HEK293T (cell line): Measurements from ENCODE around the gene DCAF11.

Source experiments
- CTCF ChIA-PET: fragments of 350-600 bp; formaldehyde crosslinking; extraction: SDS; loops from one replicate; lab custom pipeline; 2021; ENCODE audit warnings: antibody characterized with exemption, inconsistent platforms; lab: Yijun Ruan, JAX
- POLR2A ChIA-PET: fragments of 350-600 bp; formaldehyde crosslinking; extraction: SDS; loops from one replicate; lab custom pipeline; 2020; ENCODE audit warnings: antibody characterized with exemption, inconsistent platforms; lab: Yijun Ruan, JAX
- DNase-seq: peaks from one replicate; pipeline ENCODE4 v3.0.0; 2012; ENCODE audit warnings: mixed read lengths; ENCODE audit errors: extremely low spot score
- ARNT ChIP-seq: fragments of 450-650 bp; IDR thresholded peaks from 2 replicates; pipeline ENCODE4 v1.6.1; 2017; ENCODE audit warnings: mild to moderate bottlenecking
- BHLHE40 ChIP-seq: fragments of 450-650 bp; IDR thresholded peaks from 2 replicates; pipeline ENCODE4 v1.6.1; 2016; ENCODE audit warnings: mild to moderate bottlenecking, moderate library complexity, borderline replicate concordance
- CTBP1 ChIP-seq: fragments of 450-650 bp; IDR thresholded peaks from 2 replicates; pipeline ENCODE4 v1.6.1; 2016; ENCODE audit warnings: borderline replicate concordance
- FOXK2 ChIP-seq: fragments of 450-650 bp; IDR thresholded peaks from 2 replicates; pipeline ENCODE4 v1.6.1; 2016; ENCODE audit warnings: mild to moderate bottlenecking
- FOXM1 ChIP-seq: fragments of 450-650 bp; IDR thresholded peaks from 2 replicates; pipeline ENCODE4 v1.6.1; 2017; ENCODE audit warnings: mild to moderate bottlenecking, borderline replicate concordance
- HDGF ChIP-seq: fragments of 450-650 bp; IDR thresholded peaks from 2 replicates; pipeline ENCODE4 v1.6.1; 2017; ENCODE audit warnings: antibody characterized with exemption, borderline replicate concordance
- L3MBTL2 ChIP-seq: fragments of 450-650 bp; conservative IDR thresholded peaks from 2 replicates; pipeline ENCODE4 v1.6.1; 2016; ENCODE audit warnings: mild to moderate bottlenecking
- LEF1 ChIP-seq: fragments of 450-650 bp; IDR thresholded peaks from 2 replicates; pipeline ENCODE4 v1.6.1; 2017; ENCODE audit warnings: mild to moderate bottlenecking, borderline replicate concordance
- NFRKB ChIP-seq: fragments of 450-650 bp; IDR thresholded peaks from 2 replicates; pipeline ENCODE4 v1.6.1; 2016; ENCODE audit warnings: mild to moderate bottlenecking, moderate library complexity
- SP1 ChIP-seq: fragments of 450-650 bp; IDR thresholded peaks from 2 replicates; pipeline ENCODE4 v1.6.1; 2017
- SUZ12 ChIP-seq: fragments of 450-650 bp; IDR thresholded peaks from 2 replicates; pipeline ENCODE4 v1.6.1; 2016; ENCODE audit warnings: mild to moderate bottlenecking
- TARDBP ChIP-seq: fragments of 450-650 bp; IDR thresholded peaks from 2 replicates; pipeline ENCODE4 v1.6.1; 2016
- ZNF384 ChIP-seq: fragments of 450-650 bp; IDR thresholded peaks from 2 replicates; pipeline ENCODE4 v1.6.1; 2016

DCAF11 gene

GRCh38 chr14:24086193-24086955, 28.2 kb upstream of the DCAF11 start:
- ChIA-PET POLR2A (interaction anchor here (1.3 kb wide), 1 partner anchor 27 kb away, joined by 6 read pairs; no protein-coding TSS in a partner anchor), CTCF (interaction anchor here (2.5 kb wide), 1 partner anchor 28 kb away, joined by 8 read pairs; no protein-coding TSS in a partner anchor)
- TF ChIP-seq FOXK2, result no peak
- no peak for TF ChIP-seq CTBP1
- DNase-seq, result no peak

GRCh38 chr14:24087004-24087403, 27.6 kb upstream of the DCAF11 start:
- no peak for TF ChIP-seq HDGF
- TF ChIP-seq SUZ12, result no peak
- no peak for TF ChIP-seq TARDBP
- TF ChIP-seq SP1, result no peak
- no peak for TF ChIP-seq LEF1
- ChIA-PET POLR2A (interaction anchor here (1.3 kb wide), 1 partner anchor 27 kb away, joined by 6 read pairs; no protein-coding TSS in a partner anchor), CTCF (no interaction called here)
- DNase-seq, result no peak

- ChIA-PET CTCF (interaction anchor here (8.4 kb wide), 1 partner anchor 30 kb away, joined by 153 read pairs; no protein-coding TSS in a partner anchor), POLR2A (no interaction called here)
- TF ChIP-seq SP1, result no peak
- no peak for TF ChIP-seq ZNF384
- TF ChIP-seq FOXM1, result no peak
- TF ChIP-seq NFRKB, result no peak
- DNase-seq, result no peak
Measured at GRCh38 chr14:24088095-24088494, 26.5 kb upstream of the DCAF11 start.

DNA sequence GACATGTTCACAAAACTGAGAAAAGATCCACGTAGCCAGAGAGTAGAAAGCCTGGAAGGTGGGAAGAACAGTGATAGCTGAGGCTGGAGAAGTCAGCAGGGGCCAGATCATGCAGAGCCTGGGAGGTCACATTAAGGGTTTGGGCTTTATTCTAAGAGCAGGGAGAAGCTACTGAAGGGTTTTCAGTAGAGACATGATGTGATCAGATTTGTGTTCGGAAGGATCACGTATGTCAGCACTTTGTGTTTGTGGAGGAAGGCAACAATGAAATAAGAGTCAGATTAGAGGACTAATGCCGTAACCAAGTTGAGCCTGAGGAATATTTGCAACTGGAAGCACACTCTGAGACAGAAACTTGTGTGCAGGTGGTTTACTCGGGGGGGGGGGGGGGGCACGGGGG, 24.7 kb upstream of the DCAF11 start:
- TF ChIP-seq CTBP1, result no peak
- no peak for TF ChIP-seq LEF1
- no peak for TF ChIP-seq TARDBP
- TF ChIP-seq SUZ12, result no peak
- no peak for TF ChIP-seq FOXM1
- TF ChIP-seq ARNT, result no peak
- TF ChIP-seq FOXK2, result no peak
- CTCF ChIA-PET, result interaction anchor here (0.6 to 8.4 kb wide), 10 partner anchors 9 to 636 kb away, joined by 3 to 153 read pairs (median 6); partner anchors contain the start of genes DCAF11, EMC9, NRL and RABGGTA
- POLR2A ChIA-PET, result interaction anchor here (1.2 to 6.7 kb wide), 2 partner anchors 24 to 33 kb away, joined by 3 to 73 read pairs; partner anchors contain the start of genes DCAF11 and NRL
- no peak for DNase-seq

DNA sequence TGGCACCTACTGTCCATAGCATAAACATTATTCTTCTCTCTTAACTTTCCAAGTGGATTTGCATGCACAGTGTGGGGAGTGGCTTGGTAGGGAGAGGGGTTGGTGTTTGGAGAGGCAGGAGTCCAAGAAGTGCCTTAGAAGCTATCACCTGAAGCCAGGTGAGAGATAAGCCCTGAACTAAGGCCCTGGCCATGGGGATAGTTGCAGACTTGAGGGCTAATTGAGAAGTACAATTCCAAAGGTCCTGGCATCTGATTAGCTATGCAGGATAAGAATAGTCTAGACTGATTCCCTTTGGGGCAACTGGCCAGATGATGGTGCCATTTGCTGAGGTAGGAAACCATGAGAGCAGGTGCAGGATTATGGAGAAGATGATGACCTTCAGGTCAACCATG, 22.5 kb upstream of the DCAF11 start:
- ChIA-PET CTCF (interaction anchor here (0.5 to 8.4 kb wide), 10 partner anchors 11 to 77 kb away, joined by 3 to 153 read pairs (median 4); partner anchors contain the start of genes CARMIL3, DCAF11 and NRL), POLR2A (interaction anchor here (1.0 to 8.8 kb wide), 11 partner anchors 7 to 49 kb away, joined by 4 to 162 read pairs (median 23); partner anchors contain the start of genes CARMIL3, DCAF11, EMC9 and NRL)
- no peak for DNase-seq
- TF ChIP-seq L3MBTL2 (no peak), CTBP1 (no peak), SP1 (no peak), FOXK2 (no peak), HDGF (no peak), BHLHE40 (no peak)

DNA sequence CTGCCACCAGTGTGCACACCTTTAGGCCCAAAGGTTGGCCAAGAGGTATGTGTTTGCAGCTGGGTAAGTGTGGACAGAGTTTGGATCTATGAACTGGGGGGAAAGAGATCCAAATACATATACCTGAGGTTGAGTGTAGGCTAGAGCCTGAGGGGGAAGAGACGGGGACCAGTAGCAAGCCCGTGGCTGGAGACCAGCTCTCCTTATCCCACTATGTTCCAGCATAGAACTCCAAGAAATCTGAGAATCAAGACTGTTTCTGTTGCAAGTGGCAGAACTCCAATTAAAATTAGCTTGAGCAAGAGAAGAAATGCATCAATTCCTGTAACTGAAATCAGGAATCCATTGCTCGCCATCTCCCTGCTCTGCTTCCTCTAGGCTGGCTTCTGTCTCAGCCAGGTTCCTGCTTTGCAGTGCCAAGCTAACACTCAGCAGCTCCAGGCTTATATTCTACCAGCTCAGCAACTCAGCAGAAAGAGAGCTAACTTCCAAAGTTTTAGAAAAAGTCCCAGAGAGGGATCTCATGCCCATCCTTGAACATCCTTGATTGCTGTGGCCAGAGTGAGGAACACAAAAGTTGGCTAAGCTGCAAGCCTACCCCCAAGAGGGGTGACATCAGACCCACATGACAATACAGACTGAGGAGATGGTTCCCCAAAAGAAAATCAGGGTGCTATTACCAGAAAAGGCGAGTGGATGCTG, 21.9 kb upstream of the DCAF11 start:
- ChIA-PET CTCF (interaction anchor here (0.6 to 8.4 kb wide), 9 partner anchors 12 to 76 kb away, joined by 3 to 153 read pairs (median 3); partner anchors contain the start of genes CARMIL3, DCAF11 and NRL), POLR2A (interaction anchor here (1.0 to 8.8 kb wide), 13 partner anchors 8 to 55 kb away, joined by 4 to 162 read pairs (median 22); partner anchors contain the start of genes CARMIL3, DCAF11, EMC9 and NRL)

GRCh38 chr14:24093207-24093900, 21.2 kb upstream of the DCAF11 start:
- CTCF ChIA-PET, result interaction anchor here (0.8 to 8.4 kb wide), 8 partner anchors 12 to 42 kb away, joined by 3 to 153 read pairs (median 4); partner anchors contain the start of gene CARMIL3
- TF ChIP-seq LEF1 (no peak), BHLHE40 (no peak), FOXM1 (no peak), L3MBTL2 (no peak)

More for the DNA sequence above, 21.9 kb upstream of the DCAF11 start:
- no peak for DNase-seq
- TF ChIP-seq BHLHE40, result no peak
- no peak for TF ChIP-seq L3MBTL2
- no peak for TF ChIP-seq NFRKB
- no peak for TF ChIP-seq FOXM1
- no peak for TF ChIP-seq TARDBP
- TF ChIP-seq ZNF384, result no peak
- TF ChIP-seq CTBP1, result no peak
- TF ChIP-seq SP1, result no peak

More at GRCh38 chr14:24093207-24093900, 21.2 kb upstream of the DCAF11 start:
- POLR2A ChIA-PET, result interaction anchor here (0.6 to 8.8 kb wide), 28 partner anchors 8 to 999 kb away, joined by 3 to 162 read pairs (median 6); partner anchors contain the start of genes ACIN1, C14orf119, CARMIL3 and CHMP4A
- no peak for DNase-seq
